ENCODE data around the gene TCN2. TPM values are rescaled to one million over a fixed set of nuclear protein-coding genes. Genes with fewer than 3 reads are reported as not detected.
"Not testable (repeated sequence)": the region's sequence is repeated elsewhere in the genome, so short reads cannot be mapped to it uniquely, and the experiment has no call there.

The TCN2 gene
- total RNA-seq, 1 experiment from 2014 or later, result 15.4 TPM

DNA sequence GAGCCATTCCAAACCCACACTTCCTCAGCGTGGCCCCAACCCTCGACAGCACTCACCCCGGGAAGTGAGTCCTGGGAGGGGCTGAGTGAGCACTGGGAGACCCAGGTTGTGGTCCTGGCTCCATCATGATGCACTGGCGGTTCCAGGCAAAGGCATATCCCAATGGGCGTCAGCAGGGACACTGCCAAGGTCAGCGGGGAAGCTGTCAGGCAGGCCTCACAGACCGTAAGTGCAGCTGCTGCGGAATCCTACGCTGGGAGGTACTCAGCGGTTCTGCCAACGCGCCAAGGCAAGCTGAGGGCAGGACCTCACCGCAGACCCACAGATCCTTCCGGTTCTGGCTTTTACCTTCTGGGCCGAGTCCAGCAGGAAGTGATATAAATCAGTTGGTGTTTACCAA lies 31.1 kb upstream of the TCN2 start:
- DNase-seq (ENCODE audit: low read depth), result no peak

DNA sequence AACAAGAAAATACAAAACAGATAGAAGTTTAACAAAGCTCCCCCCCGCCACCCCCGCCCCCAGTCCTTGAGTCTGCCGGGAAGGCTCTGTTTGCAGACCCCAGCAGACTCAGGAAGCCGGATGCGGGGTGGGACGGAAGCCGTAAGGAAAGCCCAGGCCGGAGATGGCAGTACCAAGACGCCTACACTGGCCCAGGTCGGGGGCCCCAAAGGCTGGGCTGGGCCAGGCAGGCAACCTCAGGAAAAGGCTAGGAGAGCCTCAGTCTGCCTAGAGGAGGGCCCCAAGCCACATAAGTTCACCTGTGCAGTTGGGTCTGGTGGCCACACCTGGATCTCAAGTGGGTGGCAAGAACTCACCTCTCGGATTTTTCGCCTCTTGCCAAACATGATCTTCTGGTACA lies 28.5 kb upstream of the TCN2 start:
- DNase-seq (ENCODE audit: low read depth), result no peak

DNA sequence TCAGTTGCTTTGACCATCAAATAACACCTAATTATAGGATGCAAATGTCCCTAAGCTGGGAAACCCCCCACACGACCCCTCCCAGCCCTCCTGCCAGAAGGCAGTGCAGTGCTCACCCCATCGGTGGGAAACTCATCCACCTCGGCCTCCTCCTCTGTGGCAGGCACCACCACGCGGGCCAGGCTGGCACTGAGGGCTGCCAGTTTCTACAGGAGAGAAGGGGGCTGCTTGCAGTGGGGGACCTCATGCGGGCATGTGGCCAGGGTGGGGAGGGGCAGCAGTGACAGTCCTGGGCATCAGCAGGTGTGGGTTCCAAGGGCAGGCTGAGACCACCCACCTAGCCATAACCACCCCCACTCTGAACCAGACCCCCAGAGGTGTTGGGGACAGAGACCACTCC lies 26.1 kb upstream of the TCN2 start:
- DNase-seq (ENCODE audit: low read depth), result no peak

DNA sequence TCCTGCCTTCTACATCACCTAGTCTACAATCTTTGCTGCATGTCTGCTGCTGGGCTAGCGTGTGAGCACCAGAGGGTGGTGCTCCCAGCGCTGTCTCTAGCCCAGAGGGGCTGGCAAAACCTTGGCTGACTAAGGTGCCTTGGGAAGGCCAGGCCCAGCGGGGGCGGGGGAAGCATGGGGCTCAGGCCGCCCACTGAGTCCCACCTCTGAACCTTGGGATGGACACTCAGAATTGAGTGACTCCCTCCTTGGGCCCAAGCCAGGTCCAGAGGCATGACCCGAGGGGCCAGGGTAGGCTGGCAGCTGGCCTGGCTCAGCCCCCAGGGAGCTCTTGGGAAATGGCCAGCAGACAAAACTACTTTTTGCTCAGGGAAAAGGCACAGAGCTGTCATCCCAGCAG lies 24.9 kb upstream of the TCN2 start:
- DNase-seq (ENCODE audit: low read depth), result no peak

DNA sequence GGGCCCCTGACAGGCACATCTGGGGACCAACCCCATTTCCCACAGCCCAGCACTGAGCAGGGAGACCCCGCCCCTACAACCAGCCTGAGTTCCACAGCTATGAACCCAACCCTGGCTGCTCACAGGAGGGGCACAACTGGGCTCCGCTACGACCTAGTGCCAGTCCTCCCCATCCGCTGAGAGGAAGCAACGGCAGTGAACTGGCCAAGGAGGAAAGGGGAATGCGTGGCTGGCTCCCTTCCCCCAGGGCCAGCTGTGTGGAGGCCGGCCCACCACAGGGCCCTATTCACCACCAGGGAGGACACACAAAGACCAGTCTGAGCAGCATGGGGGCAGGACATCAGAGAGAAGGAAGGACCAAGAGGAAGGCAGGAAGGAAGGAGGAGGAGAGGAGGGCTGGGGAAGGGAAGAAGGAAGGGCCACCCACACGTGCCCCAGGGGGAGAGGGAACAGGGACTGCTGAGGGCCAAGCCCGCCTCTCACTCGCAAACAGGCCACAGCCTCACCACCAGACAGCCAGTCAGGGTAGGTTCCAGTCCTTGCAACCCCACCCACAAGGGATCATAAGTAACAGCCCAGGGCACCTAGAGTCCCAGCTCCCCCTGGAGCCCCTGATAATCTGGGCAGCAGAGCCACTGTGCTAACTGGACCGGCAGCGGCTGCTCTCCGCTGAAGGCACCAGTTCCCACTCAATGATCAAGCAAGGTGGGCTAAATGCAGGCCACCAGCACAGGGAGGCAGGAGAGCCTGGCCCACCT lies 24.0 kb upstream of the TCN2 start:
- no peak for DNase-seq (ENCODE audit: low read depth)

DNA sequence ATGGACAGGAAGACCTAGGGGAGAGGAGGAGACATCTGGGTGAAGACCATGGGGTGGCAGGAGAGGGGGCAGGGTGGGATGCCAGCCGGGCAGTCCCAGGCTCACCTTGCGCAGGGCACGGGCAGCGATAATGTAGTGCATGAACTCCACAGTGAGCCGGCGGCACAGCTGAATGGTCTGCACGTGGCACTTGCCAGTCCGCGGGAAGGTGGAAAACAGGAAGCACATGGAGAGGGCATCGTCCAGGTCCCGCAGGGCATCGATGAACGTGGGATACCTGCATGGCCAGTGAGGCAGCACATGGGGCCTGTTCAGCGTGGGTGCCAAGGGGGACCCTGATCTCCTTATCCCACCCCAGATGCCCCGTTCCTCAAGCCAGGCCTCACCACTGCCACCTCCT lies 22.5 kb upstream of the TCN2 start:
- no peak for DNase-seq (ENCODE audit: low read depth)

DNA sequence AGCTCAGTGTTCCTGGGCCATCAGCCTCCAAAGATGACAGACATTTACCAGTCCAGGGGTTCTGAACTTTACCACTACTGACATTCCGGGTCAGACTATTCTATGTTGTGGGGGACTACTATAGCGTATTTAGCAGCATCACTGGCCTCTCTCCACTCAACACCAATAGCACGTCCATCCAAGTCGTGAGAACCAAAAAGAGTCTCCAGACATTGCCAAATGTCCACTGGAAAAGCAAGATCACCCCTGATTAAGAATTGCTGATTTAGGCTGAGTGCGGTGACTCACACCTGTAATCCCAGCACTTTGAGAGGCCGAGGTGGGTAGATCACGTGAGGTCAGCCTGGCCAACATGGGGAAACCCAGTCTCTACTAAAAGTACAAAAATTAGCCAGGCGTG lies 20.6 kb upstream of the TCN2 start:
- no peak for DNase-seq (ENCODE audit: low read depth)

DNA sequence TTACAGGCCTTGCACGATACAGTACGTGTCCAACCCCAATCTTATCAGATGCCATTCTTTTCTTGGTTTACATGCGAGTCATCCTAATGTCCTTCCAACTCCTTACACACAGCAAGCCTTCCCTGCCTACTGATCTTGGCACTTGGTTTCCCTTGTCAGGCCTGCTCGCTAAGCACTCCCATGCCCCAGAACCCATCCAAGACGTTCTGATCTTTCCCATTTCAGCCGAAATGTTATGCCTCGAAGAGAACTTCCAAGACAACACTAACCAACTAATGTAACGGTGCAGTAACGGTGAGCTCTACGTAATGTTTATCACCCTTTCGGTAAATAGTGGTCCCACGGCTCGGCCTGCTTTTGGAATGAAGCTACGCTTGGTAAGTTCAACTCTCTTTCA lies 15.8 kb upstream of the TCN2 start:
- DNase-seq (ENCODE audit: low read depth), result peak; percentile 14

DNA sequence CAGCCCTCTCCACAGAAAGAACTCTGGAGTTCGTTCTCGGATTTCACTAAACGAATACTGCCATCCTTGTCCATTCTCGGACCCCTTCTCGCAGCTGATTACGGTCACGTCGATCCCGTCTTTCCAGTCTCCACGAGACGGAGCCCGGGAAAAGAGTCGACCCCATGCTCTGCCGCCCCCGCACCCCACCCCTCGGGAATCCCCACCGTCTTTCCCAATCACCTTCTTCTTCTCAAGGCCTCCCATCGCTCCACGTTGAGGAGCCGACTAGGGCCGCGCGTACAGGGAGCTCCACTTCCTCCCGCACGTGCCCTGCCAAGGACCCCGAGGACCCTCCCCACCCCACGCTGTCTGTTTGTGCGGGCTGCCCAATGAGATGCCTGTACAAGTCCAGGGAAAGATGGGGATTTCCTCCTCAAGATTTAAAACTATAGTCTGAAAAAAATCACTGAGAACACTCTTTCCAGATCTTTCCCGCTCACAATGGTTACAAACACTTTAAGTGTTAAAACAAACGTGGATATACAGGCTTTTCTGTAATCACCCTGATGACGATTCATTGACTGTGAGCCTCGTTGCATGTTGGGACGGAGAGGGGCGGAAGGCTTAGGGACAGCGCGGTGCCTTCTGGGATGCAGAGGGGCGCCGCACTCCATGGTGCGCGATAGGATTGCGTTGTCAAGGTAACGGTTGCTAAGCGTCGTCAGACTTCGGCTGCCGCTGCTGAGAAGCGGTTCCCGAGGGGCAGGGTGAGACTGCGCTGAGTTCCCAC lies 15.2 kb upstream of the TCN2 start, which contains the start of gene PES1:
Gene PES1 (minus strand): TSS at position 323 of the 772 bp plus-strand sequence. CDS start 77 bp downstream, at position 246.
- peak; percentile 98 for DNase-seq (ENCODE audit: low read depth)

DNA sequence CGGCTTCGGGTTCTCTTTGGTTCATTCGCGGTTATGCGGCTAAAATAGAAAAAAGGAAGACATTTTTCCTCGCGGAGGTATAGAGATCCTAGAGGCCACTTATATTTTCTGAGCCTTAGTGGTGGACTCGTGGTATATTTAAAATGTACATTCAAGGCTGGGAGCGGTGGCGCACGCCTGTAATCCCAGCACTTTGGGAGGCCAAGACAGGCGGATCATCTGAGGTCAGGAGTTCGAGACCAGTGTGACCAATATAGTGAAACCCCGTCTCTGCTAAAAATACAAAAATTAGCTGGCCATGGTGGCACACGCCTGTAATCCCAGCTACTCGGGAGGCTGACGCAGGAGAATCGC lies 14.6 kb upstream of the TCN2 start:
- not testable (repeated sequence) for DNase-seq (ENCODE audit: low read depth)

DNA sequence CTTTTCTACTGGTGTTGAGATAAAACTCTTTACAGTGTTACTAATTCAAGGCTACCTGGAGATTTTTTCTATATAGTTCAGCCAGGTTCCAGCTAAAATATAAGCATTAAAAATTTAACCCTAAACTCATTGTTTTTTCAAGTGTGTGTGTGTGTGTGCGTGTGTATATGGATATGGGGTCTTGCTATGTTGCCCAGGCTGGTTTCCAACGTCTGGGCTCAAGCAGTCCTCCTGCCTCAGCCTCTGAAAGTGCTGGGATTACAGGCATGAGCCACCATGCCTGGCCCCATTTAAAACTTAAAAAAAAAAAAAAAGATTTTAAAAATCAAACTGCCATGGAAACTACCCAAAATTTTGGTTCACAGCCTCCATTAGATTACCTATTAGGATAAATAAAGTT lies 10.8 kb upstream of the TCN2 start:
- no peak for DNase-seq (ENCODE audit: low read depth)

DNA sequence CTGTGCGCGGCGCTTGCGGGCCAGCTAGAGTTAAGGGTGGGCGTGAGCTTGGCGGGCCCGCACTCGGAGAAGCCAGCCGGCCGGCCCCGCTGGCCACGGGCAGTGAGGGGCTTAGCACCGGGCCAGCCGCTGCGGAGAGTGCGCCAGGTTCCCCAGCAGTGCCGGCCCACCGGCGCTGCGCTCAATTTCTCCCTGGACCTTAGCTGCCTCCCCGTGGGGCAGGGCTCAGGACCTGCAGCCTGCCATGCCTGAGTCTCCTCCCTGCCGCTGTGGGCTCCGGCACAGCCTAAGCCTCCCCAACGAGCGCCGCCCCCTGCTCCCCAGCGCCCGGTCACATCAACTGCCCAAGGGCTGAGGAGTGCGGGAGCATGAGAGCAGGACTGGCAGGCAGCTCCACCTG lies 10.1 kb upstream of the TCN2 start:
- no peak for DNase-seq (ENCODE audit: low read depth)

DNA sequence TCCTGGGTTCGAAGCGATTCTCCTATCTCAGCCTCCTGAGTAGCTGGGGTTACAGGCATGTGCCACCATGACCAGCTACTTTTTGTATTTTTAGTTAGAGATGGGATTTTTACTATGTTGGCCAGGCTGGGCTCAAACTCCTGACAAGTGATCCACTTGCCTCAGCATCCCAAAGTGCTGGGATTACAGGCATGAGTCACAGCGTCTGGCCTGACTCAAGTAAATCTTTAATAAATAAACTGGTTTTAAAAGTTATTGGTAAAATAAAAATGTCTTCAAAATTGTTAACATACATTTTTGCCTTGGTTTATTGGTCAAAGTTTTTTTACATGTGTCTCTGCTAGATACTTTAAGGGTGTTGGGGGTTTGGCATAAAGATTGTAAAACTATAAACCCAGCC lies 8.0 kb upstream of the TCN2 start:
- DNase-seq (ENCODE audit: low read depth), result no peak

DNA sequence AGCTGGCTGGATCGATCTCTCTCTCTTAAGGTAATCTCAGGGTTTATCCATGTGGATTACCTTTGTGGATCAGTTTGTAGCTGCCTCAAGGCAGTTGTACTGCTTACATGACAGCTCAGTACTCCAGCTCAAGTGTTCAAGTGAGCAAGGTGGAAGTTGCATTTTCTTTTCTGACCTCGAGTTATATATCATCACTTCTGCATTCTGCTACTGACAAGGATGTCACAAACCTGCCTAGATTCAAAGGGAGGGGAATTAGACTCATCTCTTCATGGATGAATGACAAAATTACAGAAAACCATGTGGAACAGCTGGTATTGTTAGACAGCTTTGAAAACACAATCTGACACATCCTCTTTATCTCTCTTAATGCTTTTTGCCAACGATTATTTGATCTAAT lies 6.1 kb upstream of the TCN2 start:
- DNase-seq (ENCODE audit: low read depth), result no peak

DNA sequence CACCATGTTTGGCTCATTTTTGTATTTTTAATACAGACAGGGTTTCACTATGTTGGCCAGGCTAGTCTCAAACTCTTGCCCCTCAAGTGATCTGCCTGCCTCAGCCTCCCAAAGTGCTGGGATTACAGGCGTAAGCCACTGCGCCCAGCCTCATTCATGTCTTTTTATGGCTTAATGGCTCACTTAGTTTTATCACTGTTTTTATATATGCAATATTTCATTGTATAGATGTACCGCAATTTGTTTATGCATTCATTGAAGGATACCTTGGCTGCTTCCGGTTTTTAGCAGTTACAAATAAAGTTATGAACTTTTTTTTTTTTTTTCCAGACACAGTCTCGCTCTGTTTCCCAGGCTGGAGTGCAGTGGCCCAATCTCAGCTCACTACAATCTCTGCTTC lies 5.5 kb upstream of the TCN2 start:
- no peak for DNase-seq (ENCODE audit: low read depth)

DNA sequence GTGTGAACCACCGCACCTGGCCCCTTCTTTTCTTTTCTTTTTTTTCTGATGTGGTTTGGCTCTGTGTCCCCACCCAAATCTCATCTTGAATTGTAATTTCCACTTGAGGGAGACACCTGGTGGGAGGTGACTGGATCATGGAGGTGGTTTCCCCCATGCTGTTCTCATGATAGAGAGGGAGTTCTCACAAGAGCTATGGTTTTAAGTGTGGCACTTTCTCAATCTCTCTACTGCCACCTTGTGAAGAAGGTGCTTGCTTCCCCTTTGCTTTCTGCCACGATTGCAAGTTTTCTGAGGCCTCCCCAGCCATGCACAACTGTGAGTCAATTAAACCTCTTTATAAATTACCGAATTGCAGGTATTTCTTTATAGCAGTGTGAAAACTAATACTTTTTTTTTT lies 4.9 kb upstream of the TCN2 start:
- DNase-seq (ENCODE audit: low read depth), result peak; percentile 34

DNA sequence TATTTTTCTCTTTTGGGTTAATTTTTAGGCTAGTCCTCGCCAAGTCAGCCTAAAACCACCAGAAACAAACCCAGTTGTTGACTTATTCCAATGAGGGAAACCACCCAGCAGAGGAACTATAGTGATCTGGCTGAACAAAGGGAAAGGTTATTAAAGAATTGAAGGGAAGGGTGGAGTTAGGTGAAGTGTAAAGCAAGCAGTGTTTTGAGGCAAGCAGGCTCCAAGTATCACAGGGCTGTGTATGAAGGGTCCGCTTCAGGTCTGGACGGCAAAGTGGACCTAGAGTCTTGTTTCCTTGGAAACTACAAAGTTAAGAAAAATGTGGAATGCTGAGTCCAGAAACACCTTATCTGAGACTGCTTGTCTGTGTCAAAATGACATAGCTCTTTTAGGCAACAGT lies 3.2 kb upstream of the TCN2 start:
- DNase-seq (ENCODE audit: low read depth), result no peak

DNA sequence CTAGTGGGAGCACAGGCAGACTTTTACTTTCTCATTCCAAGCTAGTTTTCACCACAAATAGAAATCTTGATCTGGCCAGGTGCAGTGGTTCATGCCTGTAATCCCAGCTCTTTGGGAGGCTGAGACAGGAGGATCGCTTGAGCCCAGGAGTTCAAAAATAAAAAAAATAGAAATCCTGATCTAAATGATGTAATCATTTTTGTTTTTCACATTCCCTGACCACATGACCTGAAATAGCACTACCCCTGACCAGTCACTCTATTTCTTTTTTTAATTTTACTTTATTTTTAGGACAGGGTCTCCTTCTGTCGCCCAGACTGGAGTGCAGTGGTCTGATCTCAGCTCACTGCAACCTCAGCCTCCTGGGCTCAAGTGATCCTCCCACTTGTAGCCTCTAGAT lies 2.3 kb upstream of the TCN2 start:
- DNase-seq (ENCODE audit: low read depth), result no peak

DNA sequence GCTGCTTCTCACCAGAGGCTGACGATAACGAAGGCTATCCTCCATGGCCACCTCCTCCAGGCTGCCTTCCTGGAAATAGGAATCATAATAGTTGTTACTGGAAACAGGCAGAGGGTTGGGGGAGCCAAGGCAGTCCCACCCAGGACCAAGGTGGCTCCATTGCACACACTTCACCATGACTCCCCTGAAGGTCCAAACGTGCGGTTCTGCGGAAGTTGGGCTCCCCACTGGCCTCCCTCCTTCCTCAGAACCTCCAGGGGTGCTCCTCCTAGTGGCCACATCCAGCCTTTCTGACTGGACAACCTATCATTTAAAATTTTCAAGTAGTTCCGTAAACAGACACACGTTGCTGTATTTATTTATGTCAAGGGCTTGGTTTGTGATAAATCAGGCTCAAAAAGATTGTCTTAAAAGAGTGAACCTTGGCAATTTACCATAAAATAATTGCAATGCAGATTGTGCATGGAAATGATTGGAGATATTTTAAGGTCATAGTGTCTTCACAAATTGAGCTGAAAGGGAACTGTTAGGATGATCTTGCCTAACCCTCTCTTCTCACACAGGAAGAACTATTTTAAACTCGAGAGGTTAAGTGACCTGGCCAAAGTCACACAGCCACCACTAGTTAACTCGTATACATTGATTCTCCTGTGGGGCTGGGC lies 1.4 kb upstream of the TCN2 start:
- DNase-seq (ENCODE audit: low read depth), result peak; percentile 53

DNA sequence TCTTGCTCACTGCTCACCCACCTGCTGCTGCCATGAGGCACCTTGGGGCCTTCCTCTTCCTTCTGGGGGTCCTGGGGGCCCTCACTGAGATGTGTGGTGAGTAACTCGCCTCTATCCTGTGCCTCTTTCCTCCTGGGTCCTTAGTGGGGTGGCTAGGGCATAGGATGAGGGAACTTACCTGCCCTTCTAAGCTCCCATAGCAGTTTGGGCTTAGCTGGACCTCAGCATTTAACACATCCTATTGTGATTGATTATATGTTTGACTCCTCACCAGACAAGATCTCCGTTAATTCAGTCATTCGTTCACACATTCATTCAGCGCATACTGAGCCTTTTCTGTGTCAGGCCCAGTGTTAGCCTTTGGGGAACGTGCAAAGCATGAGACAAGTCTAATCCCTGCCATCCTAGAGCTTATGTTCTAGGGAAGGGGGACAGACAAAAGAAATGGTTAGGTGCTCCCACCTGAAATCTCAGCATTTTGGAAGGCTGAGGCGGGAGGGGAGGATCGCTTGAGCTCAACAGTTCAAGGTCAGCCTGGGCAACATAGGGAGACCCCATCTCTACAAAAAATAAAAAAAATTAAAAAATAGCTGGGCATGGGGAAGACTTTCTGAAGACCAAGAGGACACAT lies 441 bp downstream of the TCN2 start:
- DNase-seq (ENCODE audit: low read depth), result no peak

DNA sequence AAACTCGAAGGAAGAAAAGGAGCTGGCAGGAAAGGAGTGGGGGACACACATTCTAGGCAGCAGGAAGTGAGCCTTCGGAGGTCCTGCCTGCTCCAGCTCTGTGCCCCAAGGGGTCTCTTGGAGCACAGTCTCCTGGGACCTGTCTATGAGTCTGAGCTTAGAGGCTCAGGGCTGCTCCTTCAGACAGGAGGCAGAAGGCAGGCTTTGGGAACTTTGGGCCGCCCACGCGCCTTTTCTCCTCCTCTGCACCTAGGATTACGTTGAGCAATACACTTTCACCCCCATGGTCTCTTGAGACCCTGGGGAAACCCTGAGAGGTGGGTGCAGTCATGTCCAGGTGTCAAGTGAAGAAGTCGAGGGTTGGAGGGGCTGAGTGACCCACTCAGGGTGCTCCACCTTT lies 965 bp downstream of the TCN2 start:
- DNase-seq (ENCODE audit: low read depth), result no peak
